Tibial nerve (tissue), 4 donors: ENCODE data around the gene GNG7. TPM values are rescaled to one million over a fixed set of nuclear protein-coding genes. Genes with fewer than 3 reads are reported as not detected.

ENCODE experiments used
- DNase-seq, 2 donors: peaks; one replicate each; pipeline ENCODE4 v3.0.0-alpha.2; 2019; ENCODE audit warnings: low spot score in 2 of 2
- H3K27ac ChIP-seq, 4 donors: fragments of 200-600 bp; sonication (generic) in 3 of 4; one replicate each; pipeline ENCODE4 v1.5.1; 2017 to 2019; ENCODE audit warnings: mild to moderate bottlenecking in 1 of 4
- H3K27me3 ChIP-seq, 2 donors: fragments of 200-600 bp; sonication (generic) in 1 of 2; one replicate each; pipeline versions ENCODE4 v1.5.1 to v1.6.0; 2017 to 2019
- H3K36me3 ChIP-seq, 3 donors: fragments of 200-600 bp; sonication (generic); one replicate each; pipeline ENCODE4 v1.5.1; 2018 to 2019
- H3K4me1 ChIP-seq, 4 donors: fragments of 200-600 bp; sonication (generic) in 3 of 4; one replicate each; pipeline ENCODE4 v1.5.1; 2017 to 2019
- H3K4me3 ChIP-seq, 4 donors: fragments of 200-600 bp; sonication (generic) in 3 of 4; one replicate each; pipeline ENCODE4 v1.5.1; 2017 to 2019; ENCODE audit warnings: mild to moderate bottlenecking in 1 of 4, moderate library complexity in 1 of 4
- H3K9me3 ChIP-seq, 4 donors: fragments of 200-600 bp; sonication (generic) in 3 of 4; one replicate each; pipeline ENCODE4 v1.5.1; 2017 to 2019
- EP300 ChIP-seq, 2 donors: sonication (generic); formaldehyde crosslinking; IDR thresholded peaks; one replicate each; pipeline ENCODE4 v1.6.1; 2017; ENCODE audit warnings: antibody characterized with exemption in 2 of 2, mild to moderate bottlenecking in 1 of 2
- POLR2A ChIP-seq, 2 donors: fragments of 450-650 bp; IDR thresholded peaks; one replicate each; pipeline ENCODE4 v1.6.1; 2017; ENCODE audit warnings: antibody characterized with exemption in 2 of 2, mild to moderate bottlenecking in 2 of 2, moderate library complexity in 2 of 2
- WGBS, 2 donors: methylation state at CpG; one replicate each; pipeline ENCODE4 v1.1.5; 2018; 5-methylcytosine and 5-hydroxymethylcytosine counted together
- total RNA-seq, 4 donors: library from RNA; depleted of rRNA; stranded (reverse); fragments of >200 nt; gene quantifications; one replicate each; pipeline ENCODE4 v1.1.0, GENCODE V29; 2016
- TF ChIP-seq, protein P1 (sequence below), 5 experiments: fragments of 200-600 bp in 3 of 5; fragments of 450-650 bp in 2 of 5; sonication (generic) in 3 of 5; IDR thresholded peaks; one replicate each; pipeline ENCODE4 v1.5.1; 2016 to 2019; ENCODE audit warnings: antibody characterized with exemption in 5 of 5, mild to moderate bottlenecking in 3 of 5, moderate library complexity in 2 of 5

The GNG7 gene
- total RNA-seq, 4 donors from 2014 or later: 2.6 to 5.3 (median 3.5) TPM

GRCh38 chr19:2479556-2480194 is 222.8 kb downstream of the GNG7 start:
- H3K27me3 ChIP-seq: no peaks in the 10 kb centered on the region
- H3K9me3 ChIP-seq: peaks cover 0 to 11% (median 0%) of the 10 kb centered on the region in 4 donors
- H3K36me3 ChIP-seq: peaks cover 0 to 19% (median 0%) of the 10 kb centered on the region in 3 donors
- H3K4me1 ChIP-seq: peaks cover 0 to 37% (median 16%) of the 10 kb centered on the region in 4 donors
- no peak for DNase-seq
- TF ChIP-seq POLR2A (IDR thresholded peaks at IDR 0.05): no peak
- TF ChIP-seq, protein P1, sequence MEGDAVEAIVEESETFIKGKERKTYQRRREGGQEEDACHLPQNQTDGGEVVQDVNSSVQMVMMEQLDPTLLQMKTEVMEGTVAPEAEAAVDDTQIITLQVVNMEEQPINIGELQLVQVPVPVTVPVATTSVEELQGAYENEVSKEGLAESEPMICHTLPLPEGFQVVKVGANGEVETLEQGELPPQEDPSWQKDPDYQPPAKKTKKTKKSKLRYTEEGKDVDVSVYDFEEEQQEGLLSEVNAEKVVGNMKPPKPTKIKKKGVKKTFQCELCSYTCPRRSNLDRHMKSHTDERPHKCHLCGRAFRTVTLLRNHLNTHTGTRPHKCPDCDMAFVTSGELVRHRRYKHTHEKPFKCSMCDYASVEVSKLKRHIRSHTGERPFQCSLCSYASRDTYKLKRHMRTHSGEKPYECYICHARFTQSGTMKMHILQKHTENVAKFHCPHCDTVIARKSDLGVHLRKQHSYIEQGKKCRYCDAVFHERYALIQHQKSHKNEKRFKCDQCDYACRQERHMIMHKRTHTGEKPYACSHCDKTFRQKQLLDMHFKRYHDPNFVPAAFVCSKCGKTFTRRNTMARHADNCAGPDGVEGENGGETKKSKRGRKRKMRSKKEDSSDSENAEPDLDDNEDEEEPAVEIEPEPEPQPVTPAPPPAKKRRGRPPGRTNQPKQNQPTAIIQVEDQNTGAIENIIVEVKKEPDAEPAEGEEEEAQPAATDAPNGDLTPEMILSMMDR (IDR thresholded peaks at IDR 0.05): no peak
- TF ChIP-seq EP300 (IDR thresholded peaks at IDR 0.05): no peak
- peak overlapping the region in 3 of 4 donors; percentile 90 to 95 (median 90) for H3K27ac ChIP-seq
- H3K4me3 ChIP-seq: peak overlapping the region in 2 of 4 donors; percentile 80 to 94
- 73 to 74% methylated on average over 20 of the region's 20 CpGs for WGBS, 2 donors

GRCh38 chr19:2478756-2479555 is 223.5 kb downstream of the GNG7 start:
- Histone ChIP-seq H3K36me3 (peaks cover 0 to 19% (median 0%) of the 10 kb centered on the region in 3 donors), H3K9me3 (peaks cover 0 to 11% (median 0%) of the 10 kb centered on the region in 4 donors), H3K4me1 (peaks cover 0 to 43% (median 18%) of the 10 kb centered on the region in 4 donors), H3K4me3 (peak overlapping the region; percentile 72 to 94 (median 83)), H3K27ac (peak overlapping the region; percentile 66 to 95 (median 90)), H3K27me3 (no peaks in the 10 kb centered on the region)
- WGBS, 2 donors: 4 to 5% methylated on average over 34 to 39 of the region's 39 CpGs
- peak in 1 of 2 donors; percentile 65 for TF ChIP-seq EP300 (IDR thresholded peaks at IDR 0.05)
- TF ChIP-seq POLR2A (IDR thresholded peaks at IDR 0.05): no peak
- DNase-seq: peak; percentile 53 to 69

DNA sequence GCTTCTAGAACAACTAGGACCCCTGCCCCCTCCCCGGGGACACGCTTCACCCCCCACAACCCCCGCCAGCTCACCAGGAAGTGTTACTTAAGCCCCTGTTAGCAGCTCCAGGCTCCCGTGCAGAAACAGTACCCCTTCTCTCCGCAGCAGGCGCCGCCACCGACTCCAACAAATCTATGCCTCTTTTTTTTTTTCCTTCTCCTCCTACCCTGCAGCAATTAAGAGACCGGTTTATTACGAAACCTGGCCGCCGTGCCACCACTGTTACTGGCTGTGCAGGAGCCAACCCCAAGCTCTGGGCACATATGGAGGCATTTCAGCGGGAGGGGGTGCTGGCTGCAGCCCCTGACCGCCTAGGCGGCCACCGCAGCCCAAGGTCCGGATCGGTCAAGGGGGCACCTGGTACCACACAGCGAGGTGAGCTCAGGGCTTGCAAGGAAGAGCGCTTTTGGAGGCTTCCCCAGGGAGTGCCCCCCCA is 224.2 kb downstream of the GNG7 start:
- peaks cover 0 to 6% (median 0%) of the 10 kb centered on the region in 4 donors for H3K9me3 ChIP-seq
- H3K4me1 ChIP-seq: peaks cover 0 to 43% (median 18%) of the 10 kb centered on the region in 4 donors
- peaks cover 0 to 19% (median 0%) of the 10 kb centered on the region in 3 donors for H3K36me3 ChIP-seq
- 2 to 11% methylated on average over 20 of the region's 20 CpGs for WGBS, 2 donors
- peak overlapping the region; percentile 72 to 94 (median 83) for H3K4me3 ChIP-seq
- no peak for TF ChIP-seq POLR2A (IDR thresholded peaks at IDR 0.05)
- TF ChIP-seq, protein P1 (IDR thresholded peaks at IDR 0.05): peak in 4 of 5 experiments; percentile 14 to 48 (median 36)
- peak in 1 of 2 donors; percentile 82 for TF ChIP-seq EP300 (IDR thresholded peaks at IDR 0.05)
- peak overlapping the region; percentile 66 to 95 (median 90) for H3K27ac ChIP-seq
- no peaks in the 10 kb centered on the region for H3K27me3 ChIP-seq
- peak; percentile 62 to 65 for DNase-seq

DNA sequence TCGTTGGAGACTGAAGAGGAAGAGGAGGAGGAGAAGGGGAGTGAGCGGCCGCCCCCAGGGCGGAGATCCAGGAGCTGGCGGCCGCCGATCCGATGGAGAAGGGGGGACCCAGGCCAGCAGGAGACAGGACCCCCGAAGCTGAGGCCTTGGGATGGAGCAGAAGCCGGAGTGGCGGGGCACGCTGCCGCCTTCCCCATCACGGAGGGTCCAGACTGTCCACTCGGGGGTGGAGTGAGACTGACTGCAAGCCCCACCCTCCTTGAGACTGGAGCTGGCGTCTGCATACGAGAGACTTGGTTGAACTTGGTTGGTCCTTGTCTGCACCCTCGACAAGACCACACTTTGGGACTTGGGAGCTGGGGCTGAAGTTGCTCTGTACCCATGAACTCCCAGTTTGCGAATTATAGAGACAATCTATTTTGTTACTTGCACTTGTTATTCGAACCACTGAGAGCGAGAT is 224.7 kb downstream of the GNG7 start:
- Histone ChIP-seq H3K4me3 (peak overlapping the region; percentile 72 to 94 (median 83)), H3K36me3 (peaks cover 0 to 19% (median 0%) of the 10 kb centered on the region in 3 donors), H3K4me1 (peaks cover 0 to 43% (median 18%) of the 10 kb centered on the region in 4 donors), H3K27ac (peak overlapping the region; percentile 66 to 95 (median 90)), H3K9me3 (peaks cover 0 to under 1% (median 0%) of the 10 kb centered on the region in 4 donors), H3K27me3 (no peaks in the 10 kb centered on the region)
- no peak for DNase-seq
- 27 to 31% methylated on average over 20 of the region's 21 CpGs for WGBS, 2 donors
- TF ChIP-seq, protein P1 (IDR thresholded peaks at IDR 0.05): no peak
- TF ChIP-seq EP300 (IDR thresholded peaks at IDR 0.05): peak in 1 of 2 donors; percentile 60

DNA sequence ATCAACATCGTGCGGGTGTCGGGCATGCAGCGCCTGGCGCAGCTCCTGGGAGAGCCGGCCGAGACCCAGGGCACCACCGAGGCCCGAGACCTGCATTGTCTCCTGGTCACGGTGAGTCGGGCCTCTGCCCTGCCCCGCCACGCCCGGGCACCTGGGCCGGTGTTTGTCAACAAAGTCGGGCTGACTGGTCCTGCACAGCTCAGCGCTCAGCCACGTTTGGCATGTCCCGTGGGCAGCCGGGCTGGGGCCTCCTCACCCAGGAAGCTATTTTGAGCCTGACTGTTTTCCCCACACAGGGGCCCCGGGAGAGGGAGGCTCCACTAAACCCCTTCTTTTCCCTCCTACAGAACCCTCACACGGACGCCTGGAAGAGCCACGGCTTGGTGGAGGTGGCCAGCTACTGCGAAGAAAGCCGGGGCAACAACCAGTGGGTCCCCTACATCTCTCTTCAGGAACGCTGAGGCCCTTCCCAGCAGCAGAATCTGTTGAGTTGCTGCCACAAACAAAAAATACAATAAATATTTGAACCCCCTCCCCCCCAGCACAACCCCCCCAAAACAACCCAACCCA is 225.3 kb downstream of the GNG7 start:
- TF ChIP-seq EP300 (IDR thresholded peaks at IDR 0.05): peak in 1 of 2 donors; percentile 63
- TF ChIP-seq, protein P1 (IDR thresholded peaks at IDR 0.05): no peak
- TF ChIP-seq POLR2A (IDR thresholded peaks at IDR 0.05): no peak
- no peaks in the 10 kb centered on the region for H3K27me3 ChIP-seq
- H3K27ac ChIP-seq: peak overlapping the region; percentile 66 to 95 (median 90)
- peaks cover 0 to 43% (median 18%) of the 10 kb centered on the region in 4 donors for H3K4me1 ChIP-seq
- WGBS, 2 donors: 8 to 10% methylated on average over 7 to 23 of the region's 27 CpGs
- H3K36me3 ChIP-seq: peaks cover 0 to 19% (median 0%) of the 10 kb centered on the region in 3 donors
- peak overlapping the region; percentile 72 to 94 (median 83) for H3K4me3 ChIP-seq
- DNase-seq: no peak
- H3K9me3 ChIP-seq: no peaks in the 10 kb centered on the region
